ENCODE measurements around the gene SH3PXD2B.
"Not testable (repeated sequence)": the region's sequence is repeated elsewhere in the genome, so short reads cannot be mapped to it uniquely, and the experiment has no call there.

Gene SH3PXD2B

DNA sequence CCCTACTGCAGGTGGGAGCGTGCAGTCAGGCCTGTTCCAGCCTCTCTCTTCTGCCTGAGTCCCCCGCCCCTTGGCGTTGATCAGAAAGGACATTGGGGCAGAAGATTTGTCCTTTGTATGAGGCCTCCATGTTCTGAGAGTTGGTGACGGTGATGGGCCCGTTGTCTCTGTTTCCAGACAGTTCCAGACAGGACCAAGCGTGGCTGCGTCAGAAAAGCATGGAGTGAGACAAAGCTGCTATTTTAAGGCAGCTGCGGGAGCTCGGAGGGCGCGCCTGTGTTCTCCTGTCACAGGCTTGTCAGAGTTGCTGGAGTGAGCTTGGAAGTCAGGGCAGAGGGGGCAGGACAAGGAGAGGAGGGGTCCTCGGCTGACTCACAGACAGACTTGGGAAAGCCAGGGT, 32.1 kb upstream of the SH3PXD2B start:
- DNase-seq (ENCODE audit: extremely low read depth in 1 of 2, low read depth in 1 of 2) = no peak

DNA sequence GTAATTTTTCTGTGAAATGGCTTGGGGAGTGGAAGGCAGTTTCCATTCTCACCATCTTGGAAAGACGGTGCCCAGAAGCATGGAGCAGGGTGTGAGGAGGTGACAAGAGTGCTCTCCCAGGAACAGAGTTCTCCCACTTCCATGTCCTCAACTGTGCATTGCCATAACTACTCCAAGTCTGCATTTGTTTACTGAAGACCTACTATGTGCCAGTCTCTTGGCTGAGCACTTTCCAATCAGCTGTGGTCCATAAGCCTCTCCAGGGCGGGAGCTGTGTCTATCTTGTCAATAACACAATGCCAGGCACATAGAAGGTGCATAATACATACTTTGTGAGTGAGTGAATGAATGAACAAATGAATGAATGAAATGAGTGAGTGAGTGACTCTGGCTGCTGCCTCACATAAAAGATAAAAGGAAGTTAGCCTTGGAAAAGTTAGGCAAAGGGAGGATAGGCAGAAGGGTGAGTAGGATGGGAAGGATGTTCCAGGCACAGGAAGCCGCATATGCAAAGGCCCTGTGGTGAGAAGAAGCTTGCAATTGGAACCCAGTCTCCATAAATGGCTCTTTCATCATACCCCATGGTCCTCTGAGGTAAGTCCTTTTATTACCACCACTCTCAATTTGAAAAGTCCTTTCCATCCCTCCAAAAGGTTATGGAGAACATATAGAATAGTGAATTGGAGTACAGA, 31.3 kb upstream of the SH3PXD2B start:
- no peak for DNase-seq (ENCODE audit: extremely low read depth in 1 of 2, low read depth in 1 of 2)

DNA sequence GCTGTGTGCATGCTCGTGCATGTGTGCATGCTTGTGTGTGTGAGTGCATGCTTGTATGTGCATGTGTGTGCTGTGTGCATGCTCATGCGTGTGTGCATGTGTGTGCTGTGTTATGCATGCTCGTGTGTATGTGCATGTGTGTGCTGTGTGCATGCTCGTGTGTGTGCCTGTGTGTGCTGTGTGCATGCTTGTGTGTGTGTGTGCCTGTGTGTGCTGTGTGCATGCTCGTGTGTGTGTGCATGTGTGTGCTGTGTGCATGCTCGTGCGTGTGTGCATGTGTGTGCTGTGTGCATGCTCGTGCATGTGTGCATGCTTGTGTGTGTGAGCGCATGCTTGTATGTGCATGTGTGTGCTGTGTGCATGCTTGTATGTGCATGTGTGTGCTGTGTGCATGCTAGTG, 30.3 kb upstream of the SH3PXD2B start:
- DNase-seq (ENCODE audit: extremely low read depth in 1 of 2, low read depth in 1 of 2) = no peak

DNA sequence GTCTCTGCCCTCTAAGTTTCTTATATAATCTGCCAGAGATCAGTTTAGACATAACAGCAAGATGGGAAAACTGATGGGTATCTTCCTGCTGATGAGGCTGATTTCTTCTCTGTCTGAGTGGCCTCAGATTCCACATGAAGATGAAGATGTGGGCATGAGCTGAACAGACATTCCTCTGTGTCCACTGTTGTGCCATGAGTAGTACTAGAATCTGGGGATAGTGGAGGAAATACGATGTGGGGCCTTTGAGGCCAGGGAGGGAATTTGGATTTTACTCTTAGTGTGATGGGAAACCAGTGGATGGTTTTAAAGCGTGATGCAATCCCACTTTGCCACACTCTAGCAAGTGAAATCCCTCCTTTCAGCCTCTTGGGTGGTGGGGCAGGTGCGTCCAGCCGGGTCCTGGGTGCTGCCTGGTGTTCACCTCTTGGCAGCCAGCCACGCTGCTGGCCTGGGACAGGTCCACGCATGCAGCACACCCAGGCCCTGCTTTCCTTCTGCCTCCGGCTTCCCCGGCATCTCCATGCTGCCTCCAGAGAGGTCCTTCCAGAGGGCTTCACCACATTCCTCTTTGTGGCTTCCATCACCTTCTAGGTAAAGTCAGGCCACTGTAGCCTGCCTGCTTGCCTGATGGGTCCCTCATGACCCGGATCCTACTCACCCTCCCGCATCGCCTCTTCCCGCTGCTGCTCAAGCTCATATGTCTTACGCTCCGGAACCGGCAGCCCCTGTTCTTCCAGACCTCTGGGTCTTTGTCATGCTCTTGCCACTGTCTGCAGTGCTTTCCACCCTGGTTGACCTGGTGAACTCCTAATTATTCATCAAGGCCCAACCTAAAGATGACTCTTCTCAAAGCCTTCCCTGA, 28.1 kb upstream of the SH3PXD2B start:
- no peak for DNase-seq (ENCODE audit: extremely low read depth in 1 of 2, low read depth in 1 of 2)

DNA sequence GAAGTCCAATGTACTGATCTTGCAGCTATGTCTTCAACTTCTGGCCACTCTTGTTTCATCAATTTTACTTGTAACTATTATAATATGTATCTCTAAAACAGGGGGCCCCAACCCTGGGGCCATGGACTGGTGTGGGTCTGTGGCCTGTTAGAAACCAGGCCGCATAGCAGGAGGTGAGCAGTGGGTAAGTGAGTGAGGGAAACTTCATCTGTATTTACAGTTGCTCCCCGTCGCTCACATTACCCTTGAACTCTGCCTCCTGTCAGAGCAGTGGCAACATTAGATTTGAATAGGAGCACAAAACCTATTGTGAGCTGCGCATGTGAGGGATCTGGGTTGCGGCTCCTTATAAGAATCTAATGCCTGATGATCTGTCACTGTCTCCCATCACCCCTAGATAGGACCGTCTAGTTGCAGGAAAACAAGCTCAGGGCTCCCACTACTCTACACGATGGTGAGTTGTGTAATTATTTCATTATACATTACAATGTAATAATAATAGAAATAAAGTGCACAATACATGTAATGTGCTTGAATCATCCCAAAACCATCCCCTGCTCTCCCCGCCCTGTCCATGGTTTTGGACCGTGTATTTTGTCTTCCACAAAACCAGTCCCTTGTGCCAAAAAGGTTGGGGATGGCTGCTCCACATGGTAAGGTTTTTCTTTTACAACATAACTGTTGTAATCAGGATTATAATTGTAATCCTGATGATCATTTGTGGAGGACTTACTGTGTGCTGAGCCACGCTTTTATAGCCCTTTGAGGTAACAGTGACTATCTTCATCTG, 26.9 kb upstream of the SH3PXD2B start:
- DNase-seq (ENCODE audit: extremely low read depth in 1 of 2, low read depth in 1 of 2) = no peak

DNA sequence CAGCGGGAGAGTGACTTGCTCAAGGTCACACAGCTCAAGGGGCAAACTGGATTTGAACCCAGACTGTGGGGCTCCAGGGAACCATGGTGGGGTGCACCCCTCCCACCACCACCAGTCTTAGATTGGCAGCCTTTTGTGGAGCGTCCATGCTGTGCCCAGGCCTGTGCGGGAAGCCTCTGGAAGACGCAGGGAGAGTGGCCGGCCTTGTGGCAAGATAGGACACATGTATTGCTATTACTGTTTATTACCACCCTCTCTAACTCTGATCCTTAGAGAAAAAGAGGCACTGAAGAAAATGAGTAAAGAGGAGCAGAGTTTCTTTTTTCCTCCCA, 25.4 kb upstream of the SH3PXD2B start:
- no peak for DNase-seq (ENCODE audit: extremely low read depth in 1 of 2, low read depth in 1 of 2)

DNA sequence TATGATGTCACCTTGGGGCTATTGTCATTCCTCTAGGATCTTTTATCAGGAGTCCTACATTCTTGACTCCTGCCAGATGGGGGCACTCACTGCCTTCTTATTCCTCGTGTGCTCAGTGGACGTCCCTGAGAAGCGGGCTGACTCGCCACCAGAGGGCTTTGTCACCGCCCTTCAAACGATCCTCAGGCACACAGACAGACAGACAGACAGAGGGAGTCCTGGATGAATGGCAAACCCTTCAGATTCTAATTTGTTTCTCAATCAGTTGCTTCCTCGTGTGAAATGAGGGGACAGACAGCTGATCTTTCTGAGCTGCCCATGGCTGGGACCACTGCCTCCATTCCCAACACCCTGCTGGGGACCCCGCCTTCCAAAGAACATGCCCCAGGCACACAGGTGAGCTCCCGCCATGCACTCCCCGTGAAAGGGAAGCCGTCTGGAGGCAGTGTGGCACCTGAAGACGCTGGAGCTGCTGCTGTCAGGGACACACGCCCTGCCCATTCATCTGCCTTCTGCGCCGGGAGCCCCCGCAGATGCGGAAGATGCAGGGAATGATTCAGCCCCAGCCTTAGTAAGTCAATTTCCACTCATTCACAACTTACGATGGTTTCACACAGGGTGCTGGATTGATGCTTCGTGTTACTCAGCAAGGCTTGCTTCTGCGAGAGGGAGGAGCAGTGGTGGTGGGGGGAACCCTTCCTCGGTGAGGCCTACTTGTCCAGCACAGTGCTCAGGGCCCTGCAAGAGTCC, 24.9 kb upstream of the SH3PXD2B start:
- peak; percentile 20 to 22 for DNase-seq (ENCODE audit: extremely low read depth in 1 of 2, low read depth in 1 of 2)

DNA sequence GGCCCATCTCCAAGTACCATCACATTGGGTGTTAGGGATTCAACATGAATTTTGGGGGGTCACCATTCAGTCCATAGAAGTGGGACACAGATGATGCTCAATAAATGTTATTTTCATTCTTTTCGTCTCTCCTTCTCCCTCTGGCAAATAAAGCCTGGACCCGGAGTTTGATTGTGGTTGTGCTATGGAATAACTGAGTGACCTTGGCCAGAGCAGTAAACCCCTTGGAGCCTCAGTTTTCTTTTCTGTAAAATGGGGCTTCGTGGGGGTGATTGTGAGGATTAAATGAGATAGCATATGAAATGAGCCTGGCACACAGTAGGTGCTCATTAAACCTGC, 24.3 kb upstream of the SH3PXD2B start:
- not testable (repeated sequence) for DNase-seq (ENCODE audit: extremely low read depth in 1 of 2, low read depth in 1 of 2)

DNA sequence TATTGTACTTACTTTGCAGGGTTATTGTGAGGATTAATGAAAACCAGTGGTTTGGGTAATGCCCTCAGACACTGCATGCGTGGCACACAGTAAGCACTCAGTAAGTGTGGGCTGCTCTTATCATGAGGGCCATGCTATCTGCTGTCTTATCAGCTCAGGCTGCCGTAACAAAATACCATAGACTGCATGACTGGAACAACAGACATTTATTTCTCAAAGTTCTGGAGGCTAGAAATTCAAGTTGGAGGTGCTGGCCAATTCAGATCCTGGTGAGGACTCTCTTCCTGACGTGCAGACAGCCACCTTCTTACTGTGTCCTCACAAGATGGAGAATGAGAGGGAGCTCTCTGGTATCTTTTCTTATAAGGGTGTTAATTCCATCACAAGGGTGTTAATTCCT, 23.9 kb upstream of the SH3PXD2B start:
- DNase-seq (ENCODE audit: extremely low read depth in 1 of 2, low read depth in 1 of 2) = no peak

DNA sequence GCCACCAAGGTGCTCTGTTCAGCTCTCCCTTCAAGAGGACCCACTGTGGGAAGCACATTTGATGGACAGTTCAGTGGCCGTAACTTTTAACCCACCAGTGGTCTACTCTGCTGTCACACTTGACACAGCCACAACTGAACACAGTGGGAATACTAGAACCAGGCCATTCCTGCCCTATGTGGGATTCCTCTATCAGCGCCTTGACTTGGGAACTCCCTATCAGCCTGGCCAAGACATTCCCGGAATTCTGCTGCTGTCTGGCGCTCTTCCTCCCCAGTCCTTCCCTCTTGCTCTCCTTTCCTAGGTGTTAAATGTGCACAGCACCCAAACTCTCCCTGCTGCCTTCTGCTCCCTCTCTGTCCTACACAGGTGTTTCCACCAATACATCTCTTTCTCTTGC, 23.1 kb upstream of the SH3PXD2B start:
- no peak for DNase-seq (ENCODE audit: extremely low read depth in 1 of 2, low read depth in 1 of 2)

DNA sequence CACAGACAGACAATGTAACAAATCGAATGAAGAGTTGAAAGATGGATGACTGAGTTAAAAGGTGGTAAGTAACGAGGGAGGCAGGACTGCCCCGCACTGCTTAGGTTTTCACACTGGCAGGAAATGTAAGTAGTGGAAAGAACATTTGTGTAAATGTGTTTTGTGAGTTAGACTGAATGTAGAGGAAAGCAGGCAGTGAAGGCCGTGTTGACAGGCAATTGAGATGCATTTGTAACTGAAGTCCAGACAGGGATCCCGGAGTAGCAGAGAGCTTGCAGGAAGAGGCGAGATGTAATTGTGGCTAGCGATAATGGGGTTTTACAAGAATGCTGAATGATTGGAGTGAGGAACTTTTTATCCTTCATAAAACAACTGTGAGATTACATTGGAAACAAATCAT, 20.0 kb upstream of the SH3PXD2B start:
- DNase-seq (ENCODE audit: extremely low read depth in 1 of 2, low read depth in 1 of 2) = no peak

DNA sequence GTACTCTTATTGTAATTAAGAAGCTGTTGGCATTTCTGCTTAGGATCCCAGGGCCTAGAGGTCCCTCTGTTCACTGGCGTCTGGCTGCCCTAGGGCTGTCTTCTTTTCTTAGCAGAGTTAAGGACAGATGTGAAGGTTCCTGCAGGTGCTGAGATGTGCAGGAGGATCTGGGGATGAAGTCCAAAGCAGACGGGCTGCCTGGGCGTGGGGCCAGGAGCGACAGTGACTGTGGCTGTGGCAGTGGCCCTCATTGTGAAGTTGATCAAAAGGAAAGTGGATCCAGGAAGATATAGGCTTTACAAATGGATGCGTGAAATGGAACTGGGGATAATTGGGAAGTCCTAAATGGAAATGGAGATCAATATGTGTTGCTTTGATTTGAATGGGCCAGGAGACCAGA, 19.1 kb upstream of the SH3PXD2B start:
- DNase-seq (ENCODE audit: extremely low read depth in 1 of 2, low read depth in 1 of 2) = no peak

DNA sequence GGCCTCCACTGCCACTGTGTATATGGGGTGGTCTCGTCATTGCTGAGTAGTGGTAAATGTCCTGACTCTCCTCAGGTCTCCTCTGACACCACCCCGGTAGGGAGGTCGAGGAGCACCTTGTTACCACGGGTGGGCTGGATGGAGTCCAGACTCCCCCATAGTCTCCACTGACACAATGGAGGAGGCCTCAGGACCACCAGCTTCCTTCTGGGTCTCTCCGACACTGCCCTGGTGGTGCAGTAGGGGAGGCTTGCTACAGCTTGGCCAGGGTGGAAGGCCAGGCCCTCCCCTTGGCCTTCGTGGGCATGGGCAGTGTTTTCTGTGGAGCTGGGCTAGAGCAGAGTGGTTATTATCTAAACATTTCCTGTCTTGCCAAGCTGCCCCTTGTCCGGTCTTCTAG, 15.4 kb upstream of the SH3PXD2B start:
- no peak for DNase-seq (ENCODE audit: extremely low read depth in 1 of 2, low read depth in 1 of 2)

DNA sequence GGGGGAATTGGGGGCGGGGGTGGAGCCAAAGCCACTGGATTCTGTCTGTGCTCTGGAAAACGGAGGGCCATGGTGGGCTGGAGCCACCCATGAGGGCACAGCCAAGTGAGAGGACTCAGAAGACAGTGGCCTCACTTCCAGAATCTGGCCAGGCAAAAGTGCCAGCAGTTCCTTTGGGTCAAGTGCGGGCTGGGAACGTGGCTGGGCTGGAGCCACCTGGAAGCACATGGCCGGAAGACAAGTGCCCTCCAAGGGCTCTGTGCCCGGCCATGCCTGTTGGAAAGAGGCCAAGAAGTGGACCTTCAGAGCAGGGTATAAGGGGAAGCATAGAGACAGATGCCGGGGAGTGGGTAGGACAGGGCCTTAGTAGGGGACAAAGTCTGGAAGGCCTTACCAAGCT, 11.7 kb upstream of the SH3PXD2B start:
- DNase-seq (ENCODE audit: extremely low read depth in 1 of 2, low read depth in 1 of 2) = no peak

DNA sequence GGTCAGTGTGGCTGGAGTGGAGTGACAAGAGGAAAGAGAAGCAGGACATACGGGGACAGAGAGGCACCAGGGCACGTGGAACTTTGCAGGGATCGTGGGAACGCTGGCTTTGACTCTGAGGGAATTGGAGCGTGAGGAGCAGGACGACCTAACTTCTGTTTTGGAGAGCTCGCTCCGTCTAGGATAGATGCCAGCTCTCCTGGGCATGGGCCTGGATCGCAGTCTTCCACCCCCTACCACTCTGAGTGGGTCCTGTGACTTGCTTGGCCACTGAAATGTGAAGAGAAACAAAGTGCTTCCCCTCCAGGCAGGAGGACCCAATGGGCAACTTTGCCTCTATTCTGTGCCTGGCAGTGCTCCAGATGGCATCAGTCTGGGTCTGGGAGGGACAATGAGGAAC, 8.7 kb upstream of the SH3PXD2B start:
- no peak for DNase-seq (ENCODE audit: extremely low read depth in 1 of 2, low read depth in 1 of 2)

DNA sequence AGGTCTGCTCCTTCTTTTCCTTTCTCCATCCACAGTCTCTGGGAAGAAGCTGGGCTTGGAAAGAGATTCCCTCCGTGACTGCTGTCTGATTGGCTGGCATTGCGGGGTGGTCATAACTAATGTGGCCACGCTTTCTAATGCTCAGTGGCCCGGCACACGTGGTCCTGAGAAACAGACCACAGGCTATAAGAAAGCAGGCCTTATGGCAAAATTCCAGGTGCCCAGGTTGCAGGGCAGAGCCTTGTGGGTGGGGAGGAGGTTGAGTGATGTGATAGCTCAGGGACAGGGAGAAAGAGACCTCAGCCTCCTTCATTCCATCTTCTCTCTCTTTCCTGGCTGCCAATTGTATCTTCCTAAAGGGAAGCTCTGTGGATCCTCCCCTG, 5.4 kb upstream of the SH3PXD2B start:
- DNase-seq (ENCODE audit: extremely low read depth in 1 of 2, low read depth in 1 of 2) = no peak

DNA sequence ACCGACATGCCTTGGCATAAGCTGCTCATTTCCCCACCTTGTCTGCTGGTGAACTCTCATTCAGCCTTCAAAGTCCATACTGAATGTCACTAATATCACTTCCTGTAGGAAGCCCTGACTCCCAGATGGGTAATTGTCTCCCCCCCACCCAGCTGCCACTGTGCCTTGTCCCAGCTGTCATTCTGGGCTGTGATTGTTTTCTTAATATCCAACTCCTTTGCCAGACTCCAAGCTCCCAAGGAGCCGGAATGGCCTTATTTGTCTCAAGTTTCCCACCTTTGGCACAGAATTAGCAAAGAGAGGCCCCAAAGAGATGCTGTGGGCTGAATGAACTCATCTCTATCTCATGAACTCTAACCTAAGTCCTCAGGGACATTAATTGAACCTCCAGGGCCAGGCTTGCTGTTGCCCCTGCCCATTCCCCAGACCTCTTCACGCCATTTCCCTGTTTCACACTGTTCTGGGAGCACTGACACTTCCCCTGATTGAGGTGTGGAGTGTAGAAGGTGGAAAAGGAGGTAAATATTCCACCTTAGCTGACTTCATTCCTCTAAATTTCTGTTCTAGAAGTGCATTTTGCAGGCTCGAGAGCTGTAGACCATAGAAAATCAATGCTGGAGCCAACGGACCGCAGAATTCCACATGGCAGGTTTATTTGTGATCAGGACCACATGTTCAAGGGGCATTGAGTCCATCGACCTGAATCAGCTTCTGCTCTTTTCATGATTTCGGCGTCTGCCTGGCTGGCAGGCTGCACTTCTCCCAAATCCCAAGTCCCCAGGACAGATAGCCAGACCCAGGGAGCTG, 4.9 kb upstream of the SH3PXD2B start:
- no peak for DNase-seq (ENCODE audit: extremely low read depth in 1 of 2, low read depth in 1 of 2)

DNA sequence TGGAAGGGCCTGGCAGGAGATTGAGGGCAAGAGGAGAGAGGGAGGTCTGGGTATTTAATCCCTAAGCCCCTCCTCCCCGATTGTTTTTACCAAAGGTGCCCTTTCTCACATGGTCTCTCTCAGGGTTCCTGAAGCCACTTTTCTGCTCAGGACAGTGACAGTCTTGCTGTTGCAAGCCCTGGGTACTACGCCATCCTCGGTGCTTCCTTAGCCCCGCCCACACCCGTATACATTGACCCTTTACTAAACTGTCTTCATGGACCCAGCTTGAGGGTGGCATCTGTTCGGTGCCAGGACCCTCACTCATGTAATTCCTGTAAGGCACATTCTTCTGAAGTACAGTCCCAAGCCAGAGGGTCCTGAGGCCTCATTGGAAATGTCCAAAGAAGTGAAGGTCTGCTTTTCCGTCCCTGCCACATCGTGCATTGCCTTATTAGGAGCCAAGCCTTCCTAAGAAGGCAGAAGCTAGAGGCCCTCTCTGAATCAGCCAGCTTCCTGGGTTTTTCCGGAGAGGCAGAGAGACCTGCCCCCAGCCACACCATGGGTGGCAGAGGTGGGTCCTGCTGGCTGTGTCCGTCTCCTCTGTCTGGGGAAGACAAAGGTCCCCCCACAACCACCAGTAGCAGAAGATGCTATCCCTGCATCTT, 1.9 kb upstream of the SH3PXD2B start:
- DNase-seq (ENCODE audit: extremely low read depth in 1 of 2, low read depth in 1 of 2) = no peak

DNA sequence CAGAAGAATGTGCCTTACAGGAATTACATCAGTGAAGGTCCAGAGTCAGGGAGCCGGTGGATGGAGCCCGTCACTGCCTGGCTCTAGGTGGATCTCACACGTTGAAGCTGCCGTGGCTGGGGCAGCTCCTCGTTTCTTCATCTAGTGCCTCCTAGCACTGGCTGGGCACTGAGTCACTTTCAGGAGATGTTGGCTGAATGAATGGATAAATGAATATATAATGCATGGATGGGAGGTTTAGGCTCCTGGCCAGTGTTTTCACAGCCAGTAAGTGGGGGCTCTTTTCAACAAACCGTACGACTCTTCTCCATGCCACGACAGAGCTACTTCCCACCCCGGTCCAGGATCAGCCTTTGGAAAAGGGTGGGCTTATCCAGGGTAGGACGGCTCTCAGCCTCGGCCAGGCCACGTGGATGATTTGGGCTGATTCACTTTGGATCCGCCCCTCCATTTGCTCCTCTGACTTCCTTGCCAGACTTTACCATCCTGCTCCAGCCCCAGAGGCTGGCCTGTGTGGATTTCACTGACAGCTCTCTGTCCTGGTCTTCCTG, 1.3 kb upstream of the SH3PXD2B start:
- DNase-seq (ENCODE audit: extremely low read depth in 1 of 2, low read depth in 1 of 2) = no peak

DNA sequence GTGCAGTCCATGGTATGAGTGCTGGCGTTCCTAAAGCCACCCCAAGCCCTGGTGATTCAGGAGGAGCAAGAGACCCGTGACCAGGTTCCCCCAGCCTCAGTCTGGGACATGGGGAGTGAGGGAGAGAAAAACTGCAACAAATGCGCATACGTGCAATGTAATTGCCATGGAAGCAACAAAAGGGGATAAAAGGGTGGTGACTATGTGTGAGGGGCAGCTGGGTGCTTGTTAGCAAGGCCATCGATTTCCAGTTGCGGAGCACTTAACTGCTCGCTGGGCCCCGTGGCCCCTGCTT, 709 bp upstream of the SH3PXD2B start:
- no peak for DNase-seq (ENCODE audit: extremely low read depth in 1 of 2, low read depth in 1 of 2)

All from activated CD8-positive, alpha-beta memory T cell treated with anti-CD3 and anti-CD28 coated beads for 1 hour (primary cell).